Smooth muscle cell (in vitro differentiated cells): ENCODE results near the gene PICALM. TPM values are rescaled to one million over a fixed set of nuclear protein-coding genes. Genes with fewer than 3 reads are reported as not detected.

Source experiments
- DNase-seq: peaks from one replicate; lab custom pipeline; 2025; ENCODE audit not compliant: unreplicated experiment; lab: John Stamatoyannopoulos, UW
- H2AFZ ChIP-seq: fragments of 200-600 bp; sonication (generic); 2 replicates; pipeline ENCODE4 v1.6.0; 2016; ENCODE audit warnings: antibody characterized with exemption, low read depth, mild to moderate bottlenecking
- H3F3A ChIP-seq: fragments of 200-600 bp; sonication (generic); 2 replicates; pipeline ENCODE4 v1.6.0; 2017; ENCODE audit warnings: antibody characterized with exemption, low read depth
- H3K27ac ChIP-seq: fragments of 200-600 bp; sonication (generic); 2 replicates; pipeline ENCODE4 v1.5.1; 2016; ENCODE audit warnings: low read depth, mild to moderate bottlenecking
- H3K27me3 ChIP-seq: fragments of 200-600 bp; sonication (generic); 2 replicates; pipeline ENCODE4 v1.6.1; 2016; ENCODE audit warnings: low read depth, mild to moderate bottlenecking
- H3K36me3 ChIP-seq: fragments of 200-600 bp; sonication (generic); 2 replicates; pipeline ENCODE4 v1.5.1; 2016; ENCODE audit warnings: low read depth
- H3K4me1 ChIP-seq: fragments of 200-600 bp; sonication (generic); 2 replicates; pipeline ENCODE4 v1.5.1; 2016; ENCODE audit warnings: low read depth
- H3K4me2 ChIP-seq: fragments of 200-600 bp; sonication (generic); 2 replicates; pipeline ENCODE4 v1.6.0; 2016; ENCODE audit warnings: mild to moderate bottlenecking
- H3K4me3 ChIP-seq: fragments of 200-600 bp; sonication (generic); 2 replicates; pipeline ENCODE4 v1.5.1; 2016; ENCODE audit warnings: mild to moderate bottlenecking
- H3K79me2 ChIP-seq: fragments of 200-600 bp; sonication (generic); 2 replicates; pipeline ENCODE4 v1.6.0; 2016; ENCODE audit warnings: low read depth, mild to moderate bottlenecking
- H3K9ac ChIP-seq: fragments of 200-600 bp; sonication (generic); 2 replicates; pipeline ENCODE4 v1.6.0; 2016; ENCODE audit warnings: low read depth
- H3K9me3 ChIP-seq: fragments of 200-600 bp; sonication (generic); replicated peaks from 2 replicates; pipeline ENCODE4 v1.5.1; 2016; ENCODE audit warnings: low read depth
- H4K20me1 ChIP-seq: fragments of 200-600 bp; sonication (generic); 2 replicates; pipeline ENCODE4 v1.6.0; 2016; ENCODE audit warnings: low read depth
- CTCF ChIP-seq: fragments of 200-600 bp; sonication (generic); IDR thresholded peaks from 2 replicates; pipeline ENCODE4 v1.5.1; 2017; ENCODE audit warnings: borderline replicate concordance, mild to moderate bottlenecking, antibody characterized with exemption; ENCODE audit not compliant: insufficient read depth, poor library complexity, severe bottlenecking
- WGBS: methylation state at CpG from one replicate; pipeline ENCODE4 v1.1.7; 2016; ENCODE audit warnings: low lambda C conversion rate; 5-methylcytosine and 5-hydroxymethylcytosine counted together
- polyA plus RNA-seq: library from polyadenylated mRNA; unstranded; fragments of >200 nt; fragmentation: Nextera tagmentation; extraction: Ambion mirVana; gene quantifications from 2 replicates; pipeline ENCODE4 v1.2.1, GENCODE V29; 2016
- total RNA-seq: library from RNA; depleted of rRNA; stranded (reverse); fragments of >200 nt; gene quantifications from 2 replicates; pipeline ENCODE4 v1.2.3, GENCODE V29; 2014

PICALM gene
- total and polyA plus RNA-seq, 2 experiments from 2014 or later: 72.9 to 420 TPM

GRCh38 chr11:86117001-86117711 lies 48.3 kb upstream of the PICALM start:
- no peak for TF ChIP-seq CTCF
- Histone ChIP-seq H3F3A (no peaks in the 10 kb centered on the region), H4K20me1 (no peaks in the 10 kb centered on the region), H3K4me2 (peak overlapping the region; percentile 62), H3K4me3 (no peak overlapping the region), H3K9ac (peak overlapping the region; percentile 67), H3K4me1 (peaks cover 6% of the 10 kb centered on the region), H3K9me3 (no peaks in the 10 kb centered on the region), H2AFZ (no peak overlapping the region), H3K79me2 (no peaks in the 10 kb centered on the region), H3K27me3 (no peaks in the 10 kb centered on the region), H3K27ac (peak overlapping the region; percentile 89), H3K36me3 (no peaks in the 10 kb centered on the region)
- 65% methylated on average over 5 of the region's 5 CpGs for WGBS
- no peak for DNase-seq

GRCh38 chr11:86116386-86116726 lies 47.5 kb upstream of the PICALM start:
- Histone ChIP-seq H3K4me3 (no peak overlapping the region), H3K27me3 (no peaks in the 10 kb centered on the region), H2AFZ (peak overlapping the region; percentile 20), H3K27ac (peak overlapping the region; percentile 89), H3K9me3 (no peaks in the 10 kb centered on the region), H3K79me2 (no peaks in the 10 kb centered on the region), H3K4me2 (peak overlapping the region; percentile 62), H3F3A (no peaks in the 10 kb centered on the region), H3K4me1 (peaks cover 6% of the 10 kb centered on the region), H3K9ac (peak overlapping the region; percentile 67), H3K36me3 (no peaks in the 10 kb centered on the region), H4K20me1 (no peaks in the 10 kb centered on the region)
- no peak for TF ChIP-seq CTCF
- no peak for DNase-seq
- WGBS: 42% methylated on average over 4 of the region's 4 CpGs

- Histone ChIP-seq H2AFZ (peak overlapping the region; percentile 20), H4K20me1 (no peaks in the 10 kb centered on the region), H3K27me3 (no peaks in the 10 kb centered on the region), H3K27ac (peak overlapping the region; percentile 89), H3K4me3 (no peak overlapping the region), H3K9ac (peak overlapping the region; percentile 56), H3F3A (no peaks in the 10 kb centered on the region), H3K9me3 (no peaks in the 10 kb centered on the region), H3K4me1 (peaks cover 6% of the 10 kb centered on the region), H3K36me3 (no peaks in the 10 kb centered on the region), H3K4me2 (peak overlapping the region; percentile 62), H3K79me2 (no peaks in the 10 kb centered on the region)
- no peak for DNase-seq
- no peak for TF ChIP-seq CTCF
- 85% methylated on average over 3 of the region's 3 CpGs for WGBS
Measured at GRCh38 chr11:86115542-86116385, 46.9 kb upstream of the PICALM start.
